GM21786 (cell line): ENCODE measurements around the gene CD52.
"Not testable (repeated sequence)": the region's sequence is repeated elsewhere in the genome, so short reads cannot be mapped to it uniquely, and the experiment has no call there.

Source experiments
- ATAC-seq: cut with Tn5 transposase; IDR thresholded peaks from one replicate; pipeline ENCODE4 v1.9.1; 2021; ENCODE audit not compliant: unreplicated experiment

Gene CD52

DNA sequence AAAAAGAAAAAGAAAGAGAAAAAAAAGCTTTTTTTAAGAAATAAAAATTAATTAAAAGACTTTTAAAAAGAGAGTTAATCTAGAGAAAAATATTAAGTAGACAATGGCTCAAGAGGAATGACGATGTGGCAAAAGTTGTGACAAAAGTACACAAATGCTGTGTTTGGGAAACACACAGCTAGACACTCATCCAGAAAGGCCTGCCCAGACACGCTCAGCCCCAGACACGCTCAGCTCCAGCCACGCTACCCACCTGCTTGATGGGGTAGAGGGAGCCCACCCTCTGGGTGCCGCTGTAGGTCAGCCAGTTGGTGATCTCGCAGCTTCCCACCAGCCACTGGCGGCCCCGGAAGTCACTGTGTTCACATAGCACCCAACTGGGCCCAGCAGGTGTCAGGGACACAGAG, 10.2 kb downstream of the CD52 start:
- no peak for ATAC-seq

DNA sequence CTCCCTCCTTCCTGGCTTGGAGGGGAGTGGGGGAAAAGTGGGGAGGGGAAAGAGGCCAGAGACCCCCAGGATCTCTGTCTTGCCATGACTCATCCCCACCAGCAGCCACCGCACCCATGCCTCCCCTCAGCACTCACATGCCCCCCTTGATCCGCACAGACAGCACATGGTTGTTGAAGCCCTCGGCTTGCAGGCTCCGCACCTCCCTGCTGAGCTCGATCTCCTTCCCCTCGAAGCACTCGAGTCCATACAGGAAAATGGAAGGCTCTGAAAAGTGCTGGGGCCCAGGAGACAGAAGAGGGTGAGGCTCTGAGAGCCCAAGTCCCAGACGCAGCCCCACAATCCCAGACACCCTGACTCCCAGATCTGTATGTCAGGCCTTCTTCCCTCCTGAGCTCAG, 10.8 kb downstream of the CD52 start:
- ATAC-seq = no peak

DNA sequence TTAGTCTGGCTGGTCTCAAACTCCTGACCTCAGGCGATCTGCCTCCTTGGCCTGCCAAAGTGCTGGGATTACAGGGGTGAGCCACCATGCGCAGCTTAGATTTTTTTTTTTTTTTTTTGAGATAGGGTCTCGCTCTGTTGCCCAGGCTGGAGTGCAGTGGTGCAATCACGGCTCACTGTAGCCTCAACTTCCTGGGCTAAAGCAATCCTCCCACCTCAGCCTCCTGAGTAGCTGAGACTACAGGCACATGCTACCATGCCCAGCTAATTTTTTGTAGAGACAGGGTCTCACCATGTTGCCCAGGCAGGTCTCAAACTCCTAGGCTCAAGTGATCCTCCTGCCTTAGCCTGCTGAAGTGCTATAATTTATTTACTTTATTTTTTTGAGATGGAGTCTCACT, 11.6 kb downstream of the CD52 start:
- not testable (repeated sequence) for ATAC-seq

DNA sequence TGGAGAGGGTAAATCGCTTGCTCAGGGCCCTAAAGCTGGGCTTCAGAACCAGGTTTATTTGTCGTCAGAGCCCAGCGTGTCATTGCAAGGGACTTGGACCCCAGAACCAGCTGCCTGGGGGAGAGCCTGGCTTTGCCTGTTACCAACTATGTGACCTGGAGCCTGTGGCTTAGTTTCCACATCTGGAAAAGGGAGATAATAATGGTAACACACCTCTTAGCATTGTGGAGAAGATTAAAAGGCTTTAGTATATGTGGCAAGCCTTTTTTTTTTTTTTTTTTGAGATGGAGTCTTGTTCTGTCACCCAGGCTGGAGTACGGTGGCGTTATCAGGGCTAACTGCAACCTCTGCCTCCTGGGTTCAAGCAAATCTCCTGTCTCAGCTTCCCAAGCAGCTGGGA, 12.5 kb downstream of the CD52 start:
- no peak for ATAC-seq

DNA sequence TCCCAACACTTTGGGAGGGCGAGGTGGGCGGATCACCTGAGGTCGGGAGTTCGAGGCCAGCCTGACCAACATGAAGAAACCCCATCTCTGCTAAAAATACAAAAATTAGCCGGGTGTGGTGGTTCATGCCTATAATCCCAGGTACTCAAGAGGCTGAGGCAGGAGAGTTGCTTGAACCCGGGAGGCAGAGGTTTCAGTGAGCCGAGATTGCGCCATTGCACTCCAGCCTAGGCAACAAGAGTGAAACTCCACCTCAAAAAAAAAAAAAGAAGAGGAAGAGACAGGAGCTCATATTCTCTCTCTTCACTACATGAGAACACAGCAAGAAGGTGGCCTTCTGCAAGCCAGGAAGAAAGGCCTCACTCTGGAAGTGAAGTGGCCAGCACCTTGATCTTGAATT, 15.6 kb downstream of the CD52 start:
- not testable (repeated sequence) for ATAC-seq

DNA sequence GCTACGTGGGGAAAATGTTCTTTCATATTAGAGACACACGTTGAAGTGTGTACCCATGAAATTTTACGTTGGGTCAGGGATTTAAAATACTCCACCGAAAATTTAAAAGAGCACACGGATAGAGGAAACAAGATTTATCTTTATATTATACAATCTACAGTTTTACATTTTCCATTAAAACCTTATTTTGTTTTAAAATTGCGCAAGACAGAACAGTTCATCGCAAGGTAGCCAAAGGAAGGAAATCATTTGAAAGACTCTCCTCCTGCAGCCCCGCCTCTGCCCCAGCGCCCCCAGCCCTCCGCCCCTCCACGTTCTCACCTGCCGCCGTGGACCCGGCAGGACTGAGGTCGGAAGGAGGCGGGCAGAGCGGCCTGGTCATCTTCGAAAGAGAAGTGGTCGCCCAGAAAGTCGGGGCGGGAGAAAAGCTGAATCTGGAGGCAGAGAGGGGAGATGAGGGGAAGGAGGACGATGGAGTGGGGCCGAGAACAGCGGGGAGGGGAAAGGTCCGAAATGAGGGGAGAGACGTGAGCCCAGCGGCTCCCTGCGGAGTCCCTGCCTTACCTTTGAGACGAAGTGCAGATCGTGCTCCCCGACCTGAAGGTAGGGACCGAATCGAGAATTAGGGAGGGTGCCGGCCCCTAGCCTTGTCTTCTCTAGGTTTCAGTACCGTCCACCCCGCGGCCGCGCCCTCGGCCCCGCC, 18.2 kb downstream of the CD52 start:
- no peak for ATAC-seq

DNA sequence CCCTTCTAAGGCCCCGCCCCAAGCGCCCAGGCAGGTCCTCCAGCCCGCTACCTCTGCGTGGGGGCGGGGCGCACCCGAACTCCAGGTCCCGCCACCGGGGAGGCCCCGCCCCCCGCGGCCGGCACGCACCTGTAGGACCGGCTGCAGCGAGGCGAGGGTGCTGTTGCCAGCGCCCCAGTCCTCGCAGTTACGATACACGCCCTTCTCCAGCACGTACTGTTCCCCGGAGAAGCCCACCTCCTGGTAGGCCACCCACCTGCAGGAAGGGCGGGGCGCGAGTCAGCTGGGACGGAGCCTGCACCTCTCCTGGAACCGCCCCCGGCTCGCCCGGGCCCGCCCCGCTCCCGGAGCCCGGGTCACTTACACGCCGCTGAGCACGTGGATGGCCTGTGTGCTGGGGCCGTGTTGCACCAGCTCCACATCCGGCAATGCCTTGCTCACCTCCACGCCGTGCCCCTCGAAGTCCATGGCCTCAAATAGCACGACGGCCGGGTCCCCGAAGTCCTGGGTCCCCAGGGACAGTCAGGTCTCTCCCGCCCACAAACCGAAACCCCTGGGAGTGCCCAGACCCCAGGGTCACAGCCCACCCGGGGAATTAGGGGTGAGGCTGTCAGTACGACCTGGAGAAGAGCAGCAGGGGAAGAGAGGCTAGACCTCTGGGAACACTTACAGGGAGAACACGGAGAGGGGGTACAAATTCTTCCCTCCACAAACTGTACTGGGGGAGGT, 18.9 kb downstream of the CD52 start:
- ATAC-seq = no peak

DNA sequence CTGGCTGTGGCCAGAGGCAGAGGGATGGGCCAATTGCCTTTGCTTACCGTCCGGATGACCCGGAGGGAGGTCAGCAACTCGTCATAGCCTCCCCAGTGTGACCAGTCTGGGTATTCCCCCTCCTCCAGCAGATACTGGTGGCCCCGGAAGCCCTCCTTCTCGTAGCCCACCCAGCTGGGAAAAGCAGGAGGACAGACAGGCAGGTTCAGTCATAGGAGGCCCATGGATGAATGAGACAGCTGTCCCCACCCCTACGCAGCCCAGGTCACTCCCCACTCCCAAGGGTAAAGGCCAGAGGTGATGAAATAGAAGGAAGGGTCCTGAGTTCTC, 19.4 kb downstream of the CD52 start:
- ATAC-seq = no peak

DNA sequence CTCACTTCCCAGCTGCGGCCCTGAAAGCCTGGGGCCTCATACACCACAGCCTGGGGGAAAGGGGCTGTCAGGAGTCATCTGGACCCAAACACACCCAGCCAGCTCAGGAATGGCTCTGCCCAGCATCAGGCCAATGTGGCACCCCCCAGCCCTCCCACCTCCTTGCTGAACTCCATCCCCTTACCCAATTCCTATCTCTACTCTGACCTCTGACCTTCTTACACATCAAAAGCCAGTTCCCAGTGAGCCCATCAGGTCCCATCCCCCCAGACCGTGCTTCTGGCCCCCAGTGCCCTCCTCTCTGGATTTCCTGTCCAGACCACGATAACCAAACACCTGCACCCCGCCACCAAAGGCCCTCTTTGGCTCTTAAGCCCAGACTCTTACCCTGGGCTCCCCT, 19.9 kb downstream of the CD52 start:
- ATAC-seq = no peak

DNA sequence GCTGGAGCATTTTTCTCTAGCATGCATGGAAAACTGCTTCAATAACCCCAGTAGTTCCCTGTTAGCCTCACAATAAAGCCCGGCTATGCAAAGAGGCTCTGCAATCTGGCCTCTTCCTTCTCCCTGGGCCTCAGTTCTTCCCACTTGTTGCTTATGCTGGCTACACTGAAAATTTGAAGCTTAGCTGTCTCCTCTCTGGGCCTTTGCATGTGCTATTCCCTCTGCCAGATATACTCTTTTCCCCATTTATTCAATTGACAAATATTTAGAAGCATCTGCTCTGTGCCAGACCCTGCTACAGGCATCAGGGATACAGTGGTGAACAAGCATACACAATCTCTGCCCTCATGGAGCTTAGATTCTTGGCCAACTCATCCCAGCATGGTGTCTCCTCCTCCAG, 20.9 kb downstream of the CD52 start:
- ATAC-seq = no peak

DNA sequence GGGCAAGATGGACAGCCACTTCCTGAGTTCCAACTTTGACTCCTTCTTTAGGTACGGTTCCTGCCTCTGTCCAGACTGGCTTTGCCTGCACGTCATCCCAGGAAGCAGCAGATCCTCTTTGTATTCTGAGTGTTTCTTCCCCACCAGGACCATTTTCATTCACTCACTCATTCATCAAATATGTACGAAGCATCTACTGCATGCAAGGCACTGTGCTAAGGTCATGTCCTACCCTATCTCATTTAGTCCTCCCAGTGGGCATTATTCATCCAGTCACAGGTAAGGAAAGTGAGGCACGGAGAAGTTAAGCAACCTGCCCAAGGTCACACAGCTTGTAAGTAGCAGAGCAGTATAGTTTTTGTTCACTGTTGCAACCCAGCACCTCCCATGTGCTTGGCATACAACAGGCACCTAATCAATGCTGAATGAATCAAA, 22.3 kb downstream of the CD52 start:
- ATAC-seq = no peak

DNA sequence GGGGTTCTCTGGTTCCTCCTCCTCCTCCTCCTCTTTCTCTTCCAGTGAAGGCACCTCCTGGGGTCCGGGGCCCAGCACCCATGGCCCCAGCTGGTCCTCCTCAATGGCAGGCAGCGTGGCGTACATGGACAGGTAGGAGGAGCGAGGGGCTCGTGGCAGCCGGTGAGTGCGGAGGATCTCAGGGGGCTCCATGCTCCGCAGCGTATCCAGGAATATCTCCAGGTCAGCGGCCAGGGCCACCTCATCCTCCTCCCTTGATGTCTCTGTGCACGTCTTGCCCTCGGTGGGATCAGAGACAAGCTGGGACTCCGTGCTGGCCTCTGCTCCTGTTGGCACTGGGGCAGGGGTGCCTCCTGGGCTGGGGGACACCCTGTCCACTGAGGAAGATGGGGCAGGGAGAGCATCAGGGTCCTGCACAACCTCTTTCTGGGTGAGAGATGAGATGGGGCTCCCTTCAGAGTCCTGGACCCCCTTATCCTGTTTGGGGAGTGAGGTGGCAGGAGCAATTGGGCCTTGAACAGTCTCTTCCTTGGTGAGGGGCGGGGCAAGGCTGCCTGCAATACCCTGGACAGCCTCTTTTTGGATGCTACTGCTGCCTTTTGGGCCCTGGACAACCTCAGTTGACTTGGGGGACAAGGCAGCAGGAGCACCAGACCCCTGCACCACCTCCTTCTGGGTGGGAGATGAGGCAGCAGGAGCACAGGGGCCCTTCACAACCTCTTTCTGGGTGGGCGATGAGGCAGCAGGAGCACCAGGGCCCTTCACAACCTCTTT, 26.6 kb downstream of the CD52 start:
- no peak for ATAC-seq

DNA sequence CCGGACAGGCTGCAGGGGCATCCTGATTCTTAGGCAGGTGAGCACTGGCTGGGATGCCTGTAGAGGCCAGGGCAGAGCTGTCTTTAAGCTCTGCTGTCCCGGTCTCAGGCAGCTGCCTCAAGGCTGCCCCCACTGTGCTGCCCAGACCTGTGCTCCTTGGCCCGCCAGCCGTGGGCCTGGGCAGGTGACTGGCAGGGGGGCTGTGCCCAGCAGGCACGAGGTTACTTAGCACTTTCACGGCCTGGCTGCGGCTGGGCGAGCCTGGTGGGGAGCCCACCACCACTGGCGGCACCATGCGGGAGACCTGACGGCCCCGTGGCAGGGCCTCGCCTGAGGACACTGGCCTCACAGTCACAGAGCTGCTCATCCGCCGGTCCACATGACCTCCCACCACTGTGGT, 28.0 kb downstream of the CD52 start:
- no peak for ATAC-seq

DNA sequence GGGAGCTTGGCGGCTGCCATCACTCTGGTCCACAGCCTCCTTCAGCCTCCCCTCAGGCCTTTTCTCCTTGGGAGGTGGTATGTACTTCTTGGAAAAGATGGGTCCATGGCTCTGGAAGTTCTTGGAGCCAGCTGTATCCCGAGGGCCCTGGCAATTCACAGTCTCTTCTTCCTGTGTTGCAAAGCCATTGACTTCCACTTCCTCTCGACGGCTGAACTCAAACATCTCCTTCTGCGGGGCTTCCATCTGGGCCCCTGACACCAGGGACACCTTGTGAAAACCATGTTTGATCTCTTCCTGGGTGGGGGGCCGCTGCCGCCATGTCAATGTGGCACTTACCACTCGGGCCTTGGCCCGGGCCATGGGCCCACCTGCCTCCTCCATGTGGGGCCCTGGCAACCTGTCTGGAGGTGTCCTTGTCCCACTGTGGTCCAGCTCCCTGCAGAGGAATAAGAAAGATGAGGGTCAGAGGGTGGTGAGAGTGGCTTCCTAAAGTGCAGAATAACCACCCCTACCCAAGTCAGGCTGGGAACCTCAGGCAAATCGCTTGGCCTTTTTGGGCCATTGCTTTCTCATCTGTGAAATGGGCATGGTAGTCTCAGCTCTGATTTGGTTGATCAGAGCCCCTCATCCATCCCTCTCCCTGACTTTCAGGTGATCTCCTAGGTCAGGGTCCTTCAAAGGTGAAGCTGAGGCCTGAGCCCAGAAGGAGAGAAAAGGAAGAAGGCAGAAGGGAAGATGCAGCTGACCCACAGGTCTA, 28.7 kb downstream of the CD52 start:
- ATAC-seq = no peak

DNA sequence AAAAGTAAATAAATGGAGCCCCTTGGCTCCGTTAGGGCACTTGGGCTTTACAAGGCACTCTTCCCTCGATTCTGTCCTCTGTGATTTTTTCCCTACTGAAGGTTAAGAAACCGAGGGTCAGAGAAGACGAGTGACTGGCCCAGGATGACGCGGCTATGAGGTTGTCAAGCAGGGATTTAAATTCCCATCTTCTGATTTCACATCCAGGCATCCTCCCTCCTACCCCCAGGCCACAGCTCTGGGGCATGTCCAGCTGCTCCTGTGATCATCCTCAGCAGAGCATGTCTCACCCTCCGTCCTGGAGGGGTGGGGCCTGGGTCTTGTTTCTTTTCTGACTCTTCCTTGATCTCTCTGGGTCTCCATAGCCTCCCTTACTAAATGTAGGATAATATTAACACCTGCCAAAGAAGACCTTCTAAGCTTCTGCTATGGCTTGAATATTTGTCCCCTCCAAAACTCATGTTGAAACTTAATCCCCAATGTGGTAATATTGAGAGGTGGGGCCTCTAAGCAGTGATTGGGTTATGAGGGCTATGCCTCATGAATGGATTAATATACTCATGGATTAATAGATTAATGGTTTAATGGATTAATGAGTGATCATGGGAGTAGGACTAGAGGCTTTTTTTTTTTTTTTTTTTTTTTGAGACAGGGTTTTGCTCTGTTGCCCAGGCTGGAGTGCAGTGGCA, 31.6 kb downstream of the CD52 start:
- no peak for ATAC-seq

DNA sequence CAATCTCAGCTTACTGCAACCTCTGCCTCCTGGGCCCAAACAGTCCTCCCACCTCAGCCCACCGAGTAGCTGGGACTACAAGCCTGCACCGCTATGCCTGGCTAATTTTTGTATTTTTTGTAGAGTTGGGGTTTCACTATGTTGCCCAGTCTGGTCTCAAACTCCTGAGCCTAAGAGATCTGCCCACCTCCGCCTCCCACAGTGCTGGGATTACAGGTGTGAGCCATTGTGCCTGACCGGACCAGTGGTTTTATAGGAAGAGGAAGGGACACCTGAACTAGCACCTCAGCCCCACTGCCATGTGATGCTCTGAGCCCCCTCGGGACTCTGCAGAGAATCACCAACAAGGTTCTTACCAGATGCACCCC, 32.1 kb downstream of the CD52 start:
- ATAC-seq = no peak

DNA sequence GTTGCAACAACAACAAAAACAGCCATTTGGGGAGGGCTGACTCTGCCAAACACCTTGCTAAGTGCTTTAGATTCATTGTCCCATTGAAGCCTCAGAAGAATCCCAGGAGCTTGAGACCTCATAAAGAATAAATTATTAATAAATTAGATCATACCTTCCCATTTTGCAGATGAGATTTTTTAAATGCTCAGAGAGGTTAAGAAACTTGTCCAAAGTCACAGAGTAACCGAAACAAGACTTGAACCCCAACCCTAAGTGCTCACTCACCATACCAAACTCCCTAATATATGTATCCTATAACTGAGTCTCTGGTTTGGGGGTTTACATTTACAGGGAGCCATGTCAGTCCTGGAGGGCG, 32.6 kb downstream of the CD52 start:
- no peak for ATAC-seq

DNA sequence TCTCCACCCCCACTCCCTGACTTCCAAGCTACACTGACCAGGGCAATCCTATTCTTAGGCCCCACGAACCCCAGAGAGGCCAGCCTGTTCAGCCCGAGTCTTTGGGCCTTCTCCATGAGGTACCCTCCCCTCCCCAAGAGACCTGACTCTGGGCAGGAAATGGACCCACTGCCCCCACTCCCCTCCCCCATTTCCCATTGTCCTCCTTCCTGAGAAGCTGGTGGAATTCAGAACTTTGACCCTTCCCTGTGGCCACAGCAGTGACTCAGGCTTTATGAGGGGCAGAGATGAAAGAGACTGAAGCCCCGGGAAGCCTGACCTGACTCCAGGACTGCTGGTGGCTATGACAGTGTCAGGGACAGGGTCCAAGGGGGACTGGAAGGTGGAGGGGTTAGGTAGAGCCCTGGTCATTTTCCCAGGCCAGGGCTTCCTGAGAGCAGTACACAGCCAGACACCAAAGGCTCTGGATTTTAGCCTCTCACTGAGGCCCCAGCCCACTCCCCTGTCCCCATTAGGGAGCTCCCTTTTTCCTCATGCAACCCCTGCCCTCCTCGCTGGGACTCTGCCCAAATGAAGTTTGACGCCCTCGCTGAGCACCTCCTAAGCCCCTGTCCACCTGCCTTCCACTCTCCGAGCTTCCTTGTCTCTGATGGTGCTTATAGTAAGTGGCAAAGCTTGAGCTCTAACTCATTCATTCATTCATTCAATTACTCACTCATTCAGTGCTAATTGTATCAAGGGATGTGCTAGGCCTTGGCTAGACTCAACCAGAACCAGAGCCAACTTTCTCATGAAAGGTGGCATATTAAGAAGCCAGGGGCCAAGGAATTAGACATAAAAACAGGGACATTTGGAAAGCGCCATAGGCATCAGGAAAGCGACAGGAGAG, 33.2 kb downstream of the CD52 start:
- no peak for ATAC-seq

DNA sequence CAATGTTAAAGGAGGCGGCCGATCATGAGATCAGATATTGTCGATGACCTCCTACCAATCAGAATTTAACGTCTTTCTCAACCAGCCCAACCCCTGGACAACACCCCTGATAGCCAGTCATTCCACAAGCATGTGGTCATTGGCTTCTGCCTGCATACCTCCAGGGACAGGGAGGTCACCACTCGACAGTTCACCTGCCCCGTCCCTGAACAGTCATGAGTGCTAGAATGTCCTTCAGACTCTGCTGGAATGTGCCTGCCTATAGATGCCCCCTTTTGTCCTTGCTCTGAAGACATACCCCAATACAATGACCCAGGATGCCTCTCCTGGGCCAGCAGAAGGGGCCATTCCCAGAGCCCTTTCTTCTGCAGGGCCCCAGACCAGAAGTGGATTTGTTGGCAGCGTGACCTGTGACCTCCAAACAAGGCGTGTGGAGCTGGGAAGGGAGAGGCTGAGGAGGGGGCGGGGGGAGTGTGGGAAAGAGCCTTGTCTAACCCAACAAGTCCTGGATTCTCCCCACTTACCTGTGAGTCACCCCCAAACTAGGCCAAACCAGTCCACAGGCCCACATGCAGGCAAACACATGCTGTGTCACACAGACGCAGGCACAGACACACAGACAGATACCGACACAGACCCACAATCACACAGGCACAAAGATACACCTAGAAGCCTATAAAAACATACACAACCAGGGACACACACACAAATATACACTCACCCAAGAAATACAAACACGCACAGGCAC, 34.0 kb downstream of the CD52 start:
- ATAC-seq = no peak
